ENCODE results near the gene C17orf113.

The C17orf113 gene

GRCh38 chr17:42010898-42011516, 39.4 kb downstream of the C17orf113 start:
- TF ChIP-seq TAF1 (IDR thresholded peaks at IDR 0.05; ENCODE audit: borderline replicate concordance, insufficient read depth, low read length), result no peak
- no peak for TF ChIP-seq REST (IDR thresholded peaks at IDR 0.05; ENCODE audit: insufficient read depth in 1 of 2, low read depth in 2 of 2, low read length in 2 of 2)
- TF ChIP-seq SIN3A (IDR thresholded peaks at IDR 0.05; ENCODE audit: borderline replicate concordance, insufficient read depth, low read length), result no peak
- TF ChIP-seq FOXP2 (optimal IDR thresholded peaks at IDR 0.05; ENCODE audit: borderline replicate concordance, extremely low read depth, extremely low read length, insufficient read depth), result no peak
- TF ChIP-seq POLR2AphosphoS5 (IDR thresholded peaks at IDR 0.05; ENCODE audit: low read depth, low read length), result no peak

DNA sequence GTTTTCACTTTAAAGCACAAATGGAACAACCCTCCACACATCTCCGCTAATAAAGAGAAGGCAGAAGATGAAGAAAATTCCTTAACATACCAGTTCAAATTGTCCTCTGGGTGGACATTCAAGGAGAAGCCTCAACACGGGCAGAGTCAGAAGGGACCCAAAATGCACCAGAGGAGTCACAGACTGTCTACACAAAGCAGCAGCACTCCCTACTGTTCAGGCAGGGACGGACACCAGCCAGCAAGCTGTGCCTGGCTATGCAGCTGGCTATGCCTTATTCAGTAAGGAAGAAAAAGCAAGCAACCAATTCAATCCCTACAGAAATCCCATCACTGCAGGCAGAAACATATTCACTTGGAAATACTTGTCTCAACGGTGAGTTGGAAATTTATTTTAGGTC, 41.2 kb downstream of the C17orf113 start:
- TF ChIP-seq REST (IDR thresholded peaks at IDR 0.05; ENCODE audit: insufficient read depth in 1 of 2, low read depth in 2 of 2, low read length in 2 of 2) (no peak), FOXP2 (optimal IDR thresholded peaks at IDR 0.05; ENCODE audit: borderline replicate concordance, extremely low read depth, extremely low read length, insufficient read depth) (no peak), TAF1 (IDR thresholded peaks at IDR 0.05; ENCODE audit: borderline replicate concordance, insufficient read depth, low read length) (no peak), POLR2AphosphoS5 (IDR thresholded peaks at IDR 0.05; ENCODE audit: low read depth, low read length) (no peak), SIN3A (IDR thresholded peaks at IDR 0.05; ENCODE audit: borderline replicate concordance, insufficient read depth, low read length) (no peak)

- TF ChIP-seq TAF1 (IDR thresholded peaks at IDR 0.05; ENCODE audit: borderline replicate concordance, insufficient read depth, low read length) (no peak), POLR2AphosphoS5 (IDR thresholded peaks at IDR 0.05; ENCODE audit: low read depth, low read length) (no peak), SIN3A (IDR thresholded peaks at IDR 0.05; ENCODE audit: borderline replicate concordance, insufficient read depth, low read length) (no peak), FOXP2 (optimal IDR thresholded peaks at IDR 0.05; ENCODE audit: borderline replicate concordance, extremely low read depth, extremely low read length, insufficient read depth) (no peak), REST (IDR thresholded peaks at IDR 0.05; ENCODE audit: insufficient read depth in 1 of 2, low read depth in 2 of 2, low read length in 2 of 2) (no peak)
Measured at GRCh38 chr17:42005166-42005565, 45.2 kb downstream of the C17orf113 start.

- TF ChIP-seq POLR2AphosphoS5 (IDR thresholded peaks at IDR 0.05; ENCODE audit: low read depth, low read length), result no peak
- no peak for TF ChIP-seq FOXP2 (optimal IDR thresholded peaks at IDR 0.05; ENCODE audit: borderline replicate concordance, extremely low read depth, extremely low read length, insufficient read depth)
- TF ChIP-seq REST (IDR thresholded peaks at IDR 0.05; ENCODE audit: insufficient read depth in 1 of 2, low read depth in 2 of 2, low read length in 2 of 2), result no peak
- TF ChIP-seq SIN3A (IDR thresholded peaks at IDR 0.05; ENCODE audit: borderline replicate concordance, insufficient read depth, low read length), result no peak
- TF ChIP-seq TAF1 (IDR thresholded peaks at IDR 0.05; ENCODE audit: borderline replicate concordance, insufficient read depth, low read length), result no peak
Measured at GRCh38 chr17:42002792-42003301, 47.6 kb downstream of the C17orf113 start.

All from PFSK-1 (cell line).